Stimulated activated CD4-positive, alpha-beta T cell treated with anti-CD3 and anti-CD28 coated beads, Interleukin-2, amount 100 ng/mL, for 48 hours (primary cell): ENCODE results near the gene TRPT1.

Experiments used
- DNase-seq, 2 donors: peaks; one replicate each; pipeline ENCODE4 v3.0.0-alpha.2; 2020

TRPT1 gene, protein sequence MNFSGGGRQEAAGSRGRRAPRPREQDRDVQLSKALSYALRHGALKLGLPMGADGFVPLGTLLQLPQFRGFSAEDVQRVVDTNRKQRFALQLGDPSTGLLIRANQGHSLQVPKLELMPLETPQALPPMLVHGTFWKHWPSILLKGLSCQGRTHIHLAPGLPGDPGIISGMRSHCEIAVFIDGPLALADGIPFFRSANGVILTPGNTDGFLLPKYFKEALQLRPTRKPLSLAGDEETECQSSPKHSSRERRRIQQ

GRCh38 chr11:64225608-64226506, at the start of gene TRPT1, which contains the start of gene NUDT22:
Gene TRPT1 (minus strand): TSS chr11:64226186. CDS start chr11:64225860, 326 bp downstream.
Gene NUDT22 (plus strand): TSS chr11:64226274. CDS start chr11:64226653, 379 bp downstream.
- DNase-seq = peak; percentile 93 to 96

- no peak for DNase-seq
Observed at GRCh38 chr11:64275031-64275800, 49.2 kb upstream of the TRPT1 start.

- DNase-seq = peak; percentile 95 to 98
Observed at GRCh38 chr11:64269540-64270220, 43.7 kb upstream of the TRPT1 start.

DNA sequence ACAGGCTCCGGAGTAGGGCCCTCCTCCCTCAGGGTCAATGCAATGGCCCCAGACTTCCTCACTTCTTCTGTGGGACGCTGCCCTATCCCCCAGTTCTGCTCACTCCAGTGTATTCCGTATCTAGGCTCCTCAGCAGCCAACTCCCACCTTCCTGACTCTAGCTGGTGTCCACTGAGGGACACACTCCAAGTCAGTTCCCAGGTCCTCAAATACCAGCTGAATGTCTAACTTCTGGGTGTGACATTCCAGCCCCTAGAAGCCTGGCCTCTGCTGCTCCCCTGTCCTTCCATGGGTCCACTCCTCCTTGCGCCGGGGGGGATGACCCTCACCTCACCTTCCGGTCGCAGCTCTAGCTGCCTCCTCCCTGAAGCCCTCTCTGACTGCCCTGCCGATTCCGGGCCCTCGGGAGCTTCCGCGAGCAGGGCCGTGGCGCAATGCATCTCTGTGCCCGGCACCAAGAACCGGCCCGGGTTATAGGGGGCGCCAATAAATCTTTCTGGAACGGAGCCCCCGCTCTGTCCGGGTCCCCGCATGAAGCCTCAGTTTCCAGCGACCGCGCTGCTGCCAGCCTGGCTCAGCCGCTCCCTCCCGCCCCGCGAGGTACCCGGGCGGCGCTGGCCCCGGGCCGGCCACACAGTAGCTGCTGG, 43.0 kb upstream of the TRPT1 start:
- no peak for DNase-seq

- DNase-seq = no peak
Observed at GRCh38 chr11:64268025-64268892, 42.3 kb upstream of the TRPT1 start.

DNA sequence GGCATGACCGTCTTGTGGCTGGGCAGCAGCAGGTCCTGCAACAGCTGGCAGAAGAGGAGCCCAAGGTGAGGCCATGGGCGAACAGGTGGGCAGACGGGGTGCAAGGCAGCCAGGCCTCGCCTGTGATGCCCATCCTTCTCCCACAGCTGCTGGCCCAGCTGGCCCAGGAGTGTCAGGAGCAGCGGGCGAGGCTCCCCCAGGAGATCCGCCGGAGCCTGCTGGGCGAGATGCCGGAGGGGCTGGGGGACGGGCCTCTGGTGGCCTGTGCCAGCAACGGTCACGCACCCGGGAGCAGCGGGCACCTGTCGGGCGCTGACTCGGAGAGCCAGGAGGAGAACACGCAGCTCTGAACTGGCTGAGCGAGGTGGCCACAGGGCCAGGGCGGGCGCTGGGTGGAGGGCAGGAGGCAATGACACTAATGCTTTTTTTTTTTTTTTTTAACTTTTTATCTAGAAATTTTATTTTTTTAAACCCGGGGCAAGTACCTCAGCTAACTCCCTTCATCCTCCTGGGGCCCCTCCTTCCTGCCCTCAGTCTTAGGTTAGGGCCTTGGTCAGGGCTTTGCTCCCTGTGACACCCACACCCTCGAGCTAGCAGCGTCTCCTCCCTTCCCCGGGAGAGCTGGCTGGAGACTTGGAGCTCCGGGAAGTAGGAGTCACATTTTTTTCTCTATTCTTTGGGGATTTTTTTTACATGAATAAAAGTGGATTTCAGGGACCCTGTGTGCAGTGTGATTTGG, 41.4 kb upstream of the TRPT1 start:
- no peak for DNase-seq

DNA sequence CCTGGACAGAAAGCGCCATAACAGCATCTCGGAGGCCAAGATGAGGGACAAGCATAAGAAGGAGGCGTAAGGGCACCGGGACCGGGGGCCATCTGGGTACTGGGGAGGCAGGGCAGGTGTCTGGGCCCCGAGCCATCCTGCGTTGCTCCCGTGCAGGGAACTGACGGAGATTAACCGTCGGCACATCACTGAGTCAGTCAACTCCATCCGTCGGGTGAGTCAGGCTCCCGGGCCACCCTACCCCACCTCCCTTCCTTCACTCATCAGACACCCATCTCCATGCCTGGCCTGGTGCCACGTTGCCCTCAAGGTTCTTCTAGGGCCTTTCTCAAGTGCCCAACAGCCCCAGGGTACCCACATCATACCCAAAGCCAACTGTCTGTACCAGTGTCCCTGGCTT, 40.4 kb upstream of the TRPT1 start:
- DNase-seq = no peak

GRCh38 chr11:64265176-64266160, 39.5 kb upstream of the TRPT1 start:
- no peak for DNase-seq

GRCh38 chr11:64264371-64264852, 38.4 kb upstream of the TRPT1 start:
- DNase-seq = no peak

- DNase-seq = no peak
Observed at GRCh38 chr11:64263947-64264317, 37.9 kb upstream of the TRPT1 start.

GRCh38 chr11:64263021-64263946, 37.3 kb upstream of the TRPT1 start:
- no peak for DNase-seq

DNA sequence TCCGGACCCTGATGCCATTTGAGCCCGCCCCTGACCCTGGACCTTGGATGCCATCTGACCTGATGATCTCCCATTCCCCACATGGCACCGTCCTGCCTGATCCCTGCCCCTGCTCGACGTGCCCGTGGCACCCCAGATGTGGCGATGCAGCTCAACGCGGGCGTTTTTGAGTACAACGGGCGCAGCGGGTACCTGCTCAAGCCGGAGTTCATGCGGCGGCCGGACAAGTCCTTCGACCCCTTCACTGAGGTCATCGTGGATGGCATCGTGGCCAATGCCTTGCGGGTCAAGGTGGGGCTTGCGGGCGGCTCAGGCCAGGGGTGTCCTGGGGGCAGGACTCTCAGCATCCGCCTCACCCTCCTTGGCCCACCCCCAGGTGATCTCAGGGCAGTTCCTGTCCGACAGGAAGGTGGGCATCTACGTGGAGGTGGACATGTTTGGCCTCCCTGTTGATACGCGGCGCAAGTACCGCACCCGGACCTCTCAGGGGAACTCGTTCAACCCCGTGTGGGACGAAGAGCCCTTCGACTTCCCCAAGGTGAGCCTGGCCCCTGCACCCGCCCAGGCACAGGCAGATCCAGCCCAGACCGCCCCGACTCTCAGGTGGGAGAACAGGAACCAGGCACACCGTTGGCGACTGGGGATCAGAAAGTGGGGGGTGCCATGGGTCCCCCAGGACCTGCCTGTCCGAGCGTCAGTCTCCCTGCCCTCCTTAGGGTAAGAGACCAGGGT, 36.5 kb upstream of the TRPT1 start:
- DNase-seq = no peak

DNA sequence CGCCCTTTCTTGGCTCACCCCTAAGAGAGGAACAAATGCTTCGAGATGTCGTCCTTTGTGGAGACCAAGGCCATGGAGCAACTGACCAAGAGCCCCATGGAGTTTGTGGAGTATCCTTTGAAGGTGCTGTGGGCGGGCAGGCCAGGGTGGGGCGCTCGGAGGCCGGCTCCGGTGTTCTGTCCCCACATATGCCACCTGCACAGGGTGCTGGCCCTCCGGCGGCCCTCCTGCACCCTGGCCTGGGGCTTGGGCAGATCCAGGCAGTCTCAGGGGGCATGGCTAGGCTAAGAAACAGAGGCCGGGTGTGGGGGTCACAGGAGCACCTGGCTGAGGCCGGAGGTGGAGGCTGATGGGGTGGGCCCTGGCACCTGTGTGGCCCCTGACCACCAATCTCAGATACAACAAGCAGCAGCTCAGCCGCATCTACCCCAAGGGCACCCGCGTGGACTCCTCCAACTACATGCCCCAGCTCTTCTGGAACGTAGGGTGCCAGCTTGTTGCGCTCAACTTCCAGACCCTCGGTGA, 35.6 kb upstream of the TRPT1 start:
- DNase-seq = no peak

- no peak for DNase-seq
Observed at GRCh38 chr11:64260147-64260708, 34.2 kb upstream of the TRPT1 start.

GRCh38 chr11:64259533-64260067, 33.6 kb upstream of the TRPT1 start:
- no peak for DNase-seq

GRCh38 chr11:64258946-64259532, 33.1 kb upstream of the TRPT1 start:
- no peak for DNase-seq
